IMR-90 (cell line): Measurements from ENCODE around the gene AFG3L2.

Source experiments
- MAZ ChIP-seq: IDR thresholded peaks from 2 replicates; pipeline ENCODE4 v1.6.1; 2012; ENCODE audit warnings: low read depth, mild to moderate bottlenecking, low read length, improper control_type of control experiment, moderate library complexity, borderline replicate concordance
- TF ChIP-seq, protein P1 (sequence below): conservative IDR thresholded peaks from 2 replicates; pipeline ENCODE4 v1.5.1; 2012; ENCODE audit warnings: mild to moderate bottlenecking, low read depth, low read length, improper control_type of control experiment

GRCh38 chr18:12336171-12336613 lies 40.8 kb downstream of the AFG3L2 start:
- TF ChIP-seq, protein P1, sequence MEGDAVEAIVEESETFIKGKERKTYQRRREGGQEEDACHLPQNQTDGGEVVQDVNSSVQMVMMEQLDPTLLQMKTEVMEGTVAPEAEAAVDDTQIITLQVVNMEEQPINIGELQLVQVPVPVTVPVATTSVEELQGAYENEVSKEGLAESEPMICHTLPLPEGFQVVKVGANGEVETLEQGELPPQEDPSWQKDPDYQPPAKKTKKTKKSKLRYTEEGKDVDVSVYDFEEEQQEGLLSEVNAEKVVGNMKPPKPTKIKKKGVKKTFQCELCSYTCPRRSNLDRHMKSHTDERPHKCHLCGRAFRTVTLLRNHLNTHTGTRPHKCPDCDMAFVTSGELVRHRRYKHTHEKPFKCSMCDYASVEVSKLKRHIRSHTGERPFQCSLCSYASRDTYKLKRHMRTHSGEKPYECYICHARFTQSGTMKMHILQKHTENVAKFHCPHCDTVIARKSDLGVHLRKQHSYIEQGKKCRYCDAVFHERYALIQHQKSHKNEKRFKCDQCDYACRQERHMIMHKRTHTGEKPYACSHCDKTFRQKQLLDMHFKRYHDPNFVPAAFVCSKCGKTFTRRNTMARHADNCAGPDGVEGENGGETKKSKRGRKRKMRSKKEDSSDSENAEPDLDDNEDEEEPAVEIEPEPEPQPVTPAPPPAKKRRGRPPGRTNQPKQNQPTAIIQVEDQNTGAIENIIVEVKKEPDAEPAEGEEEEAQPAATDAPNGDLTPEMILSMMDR: no peak
- no peak for TF ChIP-seq MAZ
